KMS-11 (cell line): ENCODE measurements around the gene MPPED1.
A peak's percentile ranks its signal among the peaks of the same experiment; 100 is the strongest.

Experiments used
- H2AFZ ChIP-seq: fragments of 200-600 bp; sonication (generic); 2 replicates; pipeline ENCODE4 v1.6.1; 2016; ENCODE audit warnings: antibody characterized with exemption, mixed run types, low read depth
- H3K27ac ChIP-seq: fragments of 200-600 bp; sonication (generic); 2 replicates; pipeline ENCODE4 v1.6.1; 2016; ENCODE audit warnings: mild to moderate bottlenecking, mixed run types
- H3K27me3 ChIP-seq: fragments of 200-600 bp; sonication (generic); 2 replicates; pipeline ENCODE4 v1.6.1; 2017; ENCODE audit warnings: mild to moderate bottlenecking, low read depth, mixed run types, moderate library complexity; ENCODE audit not compliant: insufficient read depth
- H3K36me3 ChIP-seq: fragments of 200-600 bp; sonication (generic); 2 replicates; pipeline ENCODE4 v1.6.1; 2017; ENCODE audit warnings: mild to moderate bottlenecking, mixed run types; ENCODE audit not compliant: insufficient read depth
- H3K4me1 ChIP-seq: fragments of 200-600 bp; sonication (generic); 2 replicates; pipeline ENCODE4 v1.6.1; 2016; ENCODE audit warnings: mild to moderate bottlenecking, low read depth, mixed run types; ENCODE audit not compliant: poor library complexity, severe bottlenecking
- H3K4me2 ChIP-seq: fragments of 200-600 bp; sonication (generic); 2 replicates; pipeline ENCODE4 v1.7.0; 2016; ENCODE audit warnings: mild to moderate bottlenecking, mixed run types
- H3K4me3 ChIP-seq: fragments of 200-600 bp; sonication (generic); IDR thresholded peaks from 2 replicates; pipeline ENCODE4 v1.6.1; 2017; ENCODE audit warnings: low read depth, low read length, mixed read lengths; ENCODE audit not compliant: insufficient read depth
- H3K79me2 ChIP-seq: fragments of 200-600 bp; sonication (generic); 2 replicates; pipeline ENCODE4 v1.6.1; 2016; ENCODE audit warnings: low read depth, mixed run types; ENCODE audit not compliant: insufficient read depth
- H3K9ac ChIP-seq: fragments of 200-600 bp; sonication (generic); 2 replicates; pipeline ENCODE4 v1.6.1; 2016; ENCODE audit warnings: mild to moderate bottlenecking, mixed run types
- H4K20me1 ChIP-seq: fragments of 200-600 bp; sonication (generic); 2 replicates; pipeline ENCODE4 v1.6.1; 2016; ENCODE audit warnings: mild to moderate bottlenecking, mixed run types; ENCODE audit not compliant: insufficient read depth
- TF ChIP-seq, protein P1 (sequence below): fragments of 200-600 bp; sonication (generic); conservative IDR thresholded peaks from 2 replicates; pipeline ENCODE4 v1.6.1; 2017; ENCODE audit warnings: low read depth, mild to moderate bottlenecking, antibody characterized with exemption, low read length, moderate library complexity, mixed read lengths

The MPPED1 gene

DNA sequence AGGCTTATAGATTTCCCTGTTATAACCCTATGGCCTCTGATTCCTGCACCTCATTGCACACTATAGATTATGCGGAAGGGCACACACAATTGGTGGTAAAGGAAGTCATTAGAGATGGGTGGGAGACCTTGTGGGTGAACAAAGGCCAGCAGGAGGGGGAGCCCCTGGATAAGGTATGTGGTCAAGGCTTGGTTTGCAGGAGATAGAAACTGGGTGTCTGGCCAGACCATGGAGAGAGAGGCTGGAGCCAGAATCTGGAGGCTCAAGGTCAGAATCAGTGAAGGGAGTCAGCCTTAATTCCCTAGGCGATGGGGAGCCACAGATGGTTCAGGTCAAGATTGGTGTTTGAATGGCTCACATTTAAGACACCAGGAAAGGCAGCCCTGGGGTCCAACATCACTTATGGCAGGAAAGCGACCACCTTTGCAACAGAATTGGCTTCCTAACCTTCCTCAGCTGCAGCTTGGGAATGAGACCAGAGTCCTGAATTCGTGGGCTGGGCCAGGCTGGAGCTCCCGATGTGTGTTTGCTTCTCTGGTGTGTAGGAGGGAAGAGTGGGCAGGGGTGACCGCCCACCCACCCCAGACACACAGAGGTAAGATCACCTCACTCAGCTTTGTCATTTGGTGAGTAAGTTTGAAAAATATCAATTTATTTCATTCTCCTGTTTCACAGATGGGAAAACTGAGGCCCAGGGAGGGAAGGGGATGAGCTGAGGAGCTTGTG, 45.9 kb upstream of the MPPED1 start:
- H3K36me3 ChIP-seq, result no peaks in the 10 kb centered on the region
- no peak overlapping the region for H3K27ac ChIP-seq
- no peaks in the 10 kb centered on the region for H3K79me2 ChIP-seq
- H4K20me1 ChIP-seq, result no peaks in the 10 kb centered on the region
- no peak overlapping the region for H3K9ac ChIP-seq
- no peaks in the 10 kb centered on the region for H3K4me1 ChIP-seq
- no peak overlapping the region for H2AFZ ChIP-seq
- H3K4me3 ChIP-seq, result no peak overlapping the region
- TF ChIP-seq, protein P1, sequence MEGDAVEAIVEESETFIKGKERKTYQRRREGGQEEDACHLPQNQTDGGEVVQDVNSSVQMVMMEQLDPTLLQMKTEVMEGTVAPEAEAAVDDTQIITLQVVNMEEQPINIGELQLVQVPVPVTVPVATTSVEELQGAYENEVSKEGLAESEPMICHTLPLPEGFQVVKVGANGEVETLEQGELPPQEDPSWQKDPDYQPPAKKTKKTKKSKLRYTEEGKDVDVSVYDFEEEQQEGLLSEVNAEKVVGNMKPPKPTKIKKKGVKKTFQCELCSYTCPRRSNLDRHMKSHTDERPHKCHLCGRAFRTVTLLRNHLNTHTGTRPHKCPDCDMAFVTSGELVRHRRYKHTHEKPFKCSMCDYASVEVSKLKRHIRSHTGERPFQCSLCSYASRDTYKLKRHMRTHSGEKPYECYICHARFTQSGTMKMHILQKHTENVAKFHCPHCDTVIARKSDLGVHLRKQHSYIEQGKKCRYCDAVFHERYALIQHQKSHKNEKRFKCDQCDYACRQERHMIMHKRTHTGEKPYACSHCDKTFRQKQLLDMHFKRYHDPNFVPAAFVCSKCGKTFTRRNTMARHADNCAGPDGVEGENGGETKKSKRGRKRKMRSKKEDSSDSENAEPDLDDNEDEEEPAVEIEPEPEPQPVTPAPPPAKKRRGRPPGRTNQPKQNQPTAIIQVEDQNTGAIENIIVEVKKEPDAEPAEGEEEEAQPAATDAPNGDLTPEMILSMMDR, result no peak
- H3K27me3 ChIP-seq, result peaks cover 43% of the 10 kb centered on the region; the same call in 1 of the 2 replicates
- no peak overlapping the region for H3K4me2 ChIP-seq

DNA sequence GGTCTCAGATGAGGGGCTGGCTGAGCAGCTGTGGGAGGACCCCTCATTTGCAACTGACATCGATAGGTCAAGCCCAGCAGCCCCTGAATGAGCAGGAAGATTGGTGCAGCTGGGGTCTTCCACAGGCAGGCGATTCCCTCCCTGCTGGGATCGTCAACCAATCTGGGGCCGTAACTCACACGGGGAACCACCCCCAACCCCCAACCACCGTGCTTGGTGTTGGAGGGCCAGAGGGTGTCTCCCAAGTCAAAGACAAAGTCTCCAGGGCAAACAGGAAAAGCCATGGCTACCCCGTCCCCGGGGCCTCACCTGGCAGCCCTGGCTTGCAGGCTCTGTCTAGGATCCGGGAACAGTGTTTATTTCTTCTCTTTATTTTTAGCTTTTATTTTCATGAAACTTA, 41.8 kb upstream of the MPPED1 start:
- peaks cover 38% of the 10 kb centered on the region; the same call in 1 of the 2 replicates for H3K27me3 ChIP-seq
- no peaks in the 10 kb centered on the region for H3K4me1 ChIP-seq
- H3K36me3 ChIP-seq, result no peaks in the 10 kb centered on the region
- H4K20me1 ChIP-seq, result no peaks in the 10 kb centered on the region
- H3K9ac ChIP-seq, result no peak overlapping the region
- H3K4me2 ChIP-seq, result no peak overlapping the region
- H3K27ac ChIP-seq, result no peak overlapping the region
- TF ChIP-seq, protein P1, result no peak
- H3K4me3 ChIP-seq, result no peak overlapping the region
- H3K79me2 ChIP-seq, result no peaks in the 10 kb centered on the region
- H2AFZ ChIP-seq, result no peak overlapping the region

DNA sequence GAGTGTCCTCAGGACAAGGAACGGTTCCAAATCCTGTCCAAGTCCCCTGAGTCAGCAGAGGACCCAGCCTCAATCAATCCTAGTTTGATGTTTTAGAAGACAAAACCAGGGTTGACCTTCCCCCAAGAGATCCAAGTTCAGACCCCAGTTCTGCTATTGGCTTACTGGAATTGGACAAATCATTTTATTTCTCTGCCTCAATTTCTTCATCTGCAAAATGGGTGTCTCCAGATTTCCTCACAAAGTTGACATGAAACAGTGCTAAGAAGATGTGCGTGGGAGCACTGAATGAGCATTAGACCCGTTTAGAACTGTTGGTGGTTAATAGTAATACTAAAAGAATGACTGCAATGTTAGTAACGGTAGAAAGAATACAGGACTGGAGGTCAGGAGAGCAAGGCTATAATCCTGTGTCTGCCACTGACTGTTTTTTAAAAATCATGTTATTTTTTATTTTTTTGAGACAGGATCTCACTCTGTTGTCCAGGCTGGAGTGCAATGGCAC, 35.8 kb upstream of the MPPED1 start:
- H3K4me3 ChIP-seq, result no peak overlapping the region
- peaks cover 18% of the 10 kb centered on the region for H3K4me1 ChIP-seq
- no peaks in the 10 kb centered on the region for H4K20me1 ChIP-seq
- H3K27ac ChIP-seq, result no peak overlapping the region
- peaks cover 42% of the 10 kb centered on the region for H3K27me3 ChIP-seq
- no peaks in the 10 kb centered on the region for H3K79me2 ChIP-seq
- TF ChIP-seq, protein P1, result no peak
- no peaks in the 10 kb centered on the region for H3K36me3 ChIP-seq
- H3K9ac ChIP-seq, result no peak overlapping the region
- H2AFZ ChIP-seq, result no peak overlapping the region
- no peak overlapping the region for H3K4me2 ChIP-seq

DNA sequence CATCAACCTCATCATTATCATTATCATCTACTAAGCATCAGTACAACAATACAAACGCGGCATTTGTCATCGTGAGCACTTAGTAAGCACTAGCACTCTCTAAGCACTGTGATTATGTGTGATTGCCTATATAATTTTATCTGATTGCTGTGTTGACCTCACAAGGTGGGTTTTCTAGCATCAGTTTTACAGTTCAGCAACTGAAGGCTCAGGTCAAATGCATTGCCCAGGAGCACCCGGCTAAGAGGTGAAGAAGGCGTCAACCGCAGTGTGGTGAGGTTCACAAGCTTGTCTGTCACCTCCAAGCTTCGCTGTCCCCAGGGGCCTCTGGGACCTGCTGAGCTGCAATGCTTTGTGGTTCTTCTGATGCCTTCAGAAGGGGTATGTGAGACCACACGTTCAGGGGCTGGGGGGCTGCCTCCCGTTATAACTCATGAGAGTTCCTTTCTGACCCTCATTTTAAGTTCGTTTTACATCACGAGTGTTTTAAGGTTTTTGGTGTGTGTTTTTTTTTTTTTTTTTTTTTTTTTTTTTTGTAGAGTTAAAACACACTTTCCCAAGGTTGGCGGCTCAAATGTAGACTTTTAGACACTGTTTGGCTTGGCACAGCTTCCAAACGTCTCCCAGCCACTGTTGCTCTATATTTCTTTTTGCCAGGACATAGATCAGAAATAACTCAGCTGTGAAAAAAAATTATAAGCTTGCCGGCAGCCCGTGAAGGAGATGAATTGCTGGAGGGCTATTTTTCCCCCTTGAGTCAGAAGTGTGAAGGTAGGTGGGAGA, 34.9 kb upstream of the MPPED1 start:
- H3K79me2 ChIP-seq, result no peaks in the 10 kb centered on the region
- H3K4me2 ChIP-seq, result peak overlapping the region; percentile 82; the same call in 1 of the 2 replicates
- peaks cover 38% of the 10 kb centered on the region for H3K27me3 ChIP-seq
- no peaks in the 10 kb centered on the region for H4K20me1 ChIP-seq
- H2AFZ ChIP-seq, result no peak overlapping the region
- H3K27ac ChIP-seq, result no peak overlapping the region
- no peak overlapping the region for H3K4me3 ChIP-seq
- H3K9ac ChIP-seq, result no peak overlapping the region
- TF ChIP-seq, protein P1, result no peak
- peaks cover 18% of the 10 kb centered on the region for H3K4me1 ChIP-seq
- H3K36me3 ChIP-seq, result no peaks in the 10 kb centered on the region
